Activated B cell treated with CpG ODN at 0.5 μM for 24 hours (primary cell): ENCODE measurements around the gene MEPCE. TPM values are rescaled to one million over a fixed set of nuclear protein-coding genes. Genes with fewer than 3 reads are reported as not detected.
A peak's percentile ranks its signal among the peaks of the same experiment; 100 is the strongest.

Experiments
- ATAC-seq: fragments of 200-7000 bp; cut with Tn5 transposase; one replicate; pipeline ENCODE4 v1.10.0; 2021; ENCODE audit warnings: low read depth, mild to moderate bottlenecking, moderate library complexity
- CTCF ChIA-PET: fragments of 350-600 bp; sonication (Branson Sonifier 250); formaldehyde crosslinking; loops from one replicate; lab custom pipeline; 2021; ENCODE audit warnings: antibody characterized with exemption; lab: Charles Lee
- POLR2A ChIA-PET: fragments of 350-600 bp; sonication (Branson Sonifier 250); formaldehyde crosslinking; loops from one replicate; lab custom pipeline; 2021; ENCODE audit warnings: antibody characterized with exemption; lab: Charles Lee
- DNase-seq: peaks from one replicate; pipeline ENCODE4 v3.0.0; 2022
- H3K27ac Mint-ChIP-seq: one replicate; pipeline ENCODE4 v1.8.0; 2020; ENCODE audit warnings: mixed read lengths
- H3K27me3 Mint-ChIP-seq: one replicate; pipeline ENCODE4 v1.8.0; 2021; ENCODE audit warnings: mixed read lengths
- H3K36me3 Mint-ChIP-seq: one replicate; pipeline ENCODE4 v1.8.0; 2021; ENCODE audit warnings: low read depth, mixed read lengths
- H3K4me1 Mint-ChIP-seq: one replicate; pipeline ENCODE4 v1.8.0; 2021; ENCODE audit warnings: mixed read lengths
- H3K4me3 Mint-ChIP-seq: one replicate; pipeline ENCODE4 v1.8.0; 2020; ENCODE audit warnings: mild to moderate bottlenecking, mixed read lengths
- H3K9me3 Mint-ChIP-seq: one replicate; pipeline ENCODE4 v1.8.0; 2020; ENCODE audit warnings: mixed read lengths
- intact Hi-C: fragments of 100-400 bp; cut with micrococcal nuclease; formaldehyde crosslinking; loops from one replicate; pipeline ENCODE4 v1.15.1; 2024
- total RNA-seq: library from RNA; stranded (reverse); gene quantifications from 2 replicates; pipeline ENCODE4 v1.2.3, GENCODE V29; 2022
- TF ChIP-seq, protein P1 (sequence below): fragments of 200-600 bp; IDR thresholded peaks from one replicate; pipeline ENCODE4 v1.8.0; 2022; ENCODE audit warnings: antibody characterized with exemption, mild to moderate bottlenecking

The MEPCE gene
- total RNA-seq, 1 donor from 2014 or later = 65.5 TPM

DNA sequence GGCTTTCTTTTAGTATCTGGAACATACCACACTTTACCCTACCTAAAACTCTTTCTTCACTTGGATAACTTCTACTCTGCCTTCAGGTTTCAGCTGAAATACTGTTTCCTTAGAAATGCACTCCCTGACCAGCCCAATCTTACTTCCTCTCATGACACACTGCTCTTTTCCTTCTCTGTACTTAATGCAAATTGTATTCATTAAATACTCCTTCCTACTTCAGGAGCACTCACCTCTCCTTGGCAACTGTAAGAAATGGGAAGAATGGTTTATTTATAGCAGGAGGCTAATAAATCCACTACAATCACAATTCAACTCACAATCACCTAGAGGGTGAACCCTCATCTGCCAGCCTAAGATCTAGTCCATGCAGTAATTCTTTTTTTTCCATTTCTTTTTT lies 16.3 kb upstream of the MEPCE start:
- Mint-ChIP-seq H3K9me3 (no peaks in the 10 kb centered on the region), H3K4me3 (no peak overlapping the region), H3K27me3 (no peaks in the 10 kb centered on the region), H3K4me1 (peaks cover 10% of the 10 kb centered on the region), H3K27ac (peak overlapping the region; percentile 3), H3K36me3 (peaks cover 7% of the 10 kb centered on the region)
- DNase-seq = no peak
- ChIA-PET POLR2A (interaction anchor here (1.0 to 1.9 kb wide), 2 partner anchors 15 to 48 kb away, joined by 3 to 13 read pairs; partner anchors contain the start of gene ZCWPW1), CTCF (interaction anchor here (1.6 kb wide), 1 partner anchor 281 kb away, joined by 4 read pairs; no protein-coding TSS in a partner anchor)
- intact Hi-C loops = no loop called here
- TF ChIP-seq, protein P1, sequence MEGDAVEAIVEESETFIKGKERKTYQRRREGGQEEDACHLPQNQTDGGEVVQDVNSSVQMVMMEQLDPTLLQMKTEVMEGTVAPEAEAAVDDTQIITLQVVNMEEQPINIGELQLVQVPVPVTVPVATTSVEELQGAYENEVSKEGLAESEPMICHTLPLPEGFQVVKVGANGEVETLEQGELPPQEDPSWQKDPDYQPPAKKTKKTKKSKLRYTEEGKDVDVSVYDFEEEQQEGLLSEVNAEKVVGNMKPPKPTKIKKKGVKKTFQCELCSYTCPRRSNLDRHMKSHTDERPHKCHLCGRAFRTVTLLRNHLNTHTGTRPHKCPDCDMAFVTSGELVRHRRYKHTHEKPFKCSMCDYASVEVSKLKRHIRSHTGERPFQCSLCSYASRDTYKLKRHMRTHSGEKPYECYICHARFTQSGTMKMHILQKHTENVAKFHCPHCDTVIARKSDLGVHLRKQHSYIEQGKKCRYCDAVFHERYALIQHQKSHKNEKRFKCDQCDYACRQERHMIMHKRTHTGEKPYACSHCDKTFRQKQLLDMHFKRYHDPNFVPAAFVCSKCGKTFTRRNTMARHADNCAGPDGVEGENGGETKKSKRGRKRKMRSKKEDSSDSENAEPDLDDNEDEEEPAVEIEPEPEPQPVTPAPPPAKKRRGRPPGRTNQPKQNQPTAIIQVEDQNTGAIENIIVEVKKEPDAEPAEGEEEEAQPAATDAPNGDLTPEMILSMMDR = no peak
- ATAC-seq = peak; percentile 34

DNA sequence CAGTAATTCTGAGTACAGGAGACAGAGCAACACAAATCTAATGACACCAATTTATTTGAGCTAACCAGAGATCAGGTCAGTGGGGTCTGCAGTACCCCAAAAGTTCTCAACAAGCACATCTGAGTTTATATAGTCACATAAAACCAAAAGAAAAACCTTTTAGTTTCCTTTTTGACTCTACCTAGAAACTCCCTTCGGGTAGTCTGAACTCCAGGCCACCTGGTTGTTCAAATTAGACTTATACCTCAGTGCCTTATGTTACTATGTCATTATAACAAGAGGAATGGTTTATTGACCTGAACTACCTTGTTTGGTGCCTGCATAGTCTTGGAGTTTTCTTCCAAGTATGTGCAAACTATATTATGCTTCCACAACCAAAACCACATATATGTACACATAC lies 15.7 kb upstream of the MEPCE start:
- TF ChIP-seq, protein P1 = no peak
- Mint-ChIP-seq H3K9me3 (no peaks in the 10 kb centered on the region), H3K36me3 (peaks cover 7% of the 10 kb centered on the region), H3K4me1 (peaks cover 10% of the 10 kb centered on the region), H3K4me3 (no peak overlapping the region), H3K27me3 (no peaks in the 10 kb centered on the region), H3K27ac (no peak overlapping the region)
- ChIA-PET POLR2A (interaction anchor here (0.6 to 1.9 kb wide), 3 partner anchors 15 to 49 kb away, joined by 3 to 13 read pairs (median 3); partner anchors contain the start of gene ZCWPW1), CTCF (interaction anchor here (1.6 kb wide), 1 partner anchor 281 kb away, joined by 4 read pairs; no protein-coding TSS in a partner anchor)
- DNase-seq (no peak), ATAC-seq (no peak)
- intact Hi-C loops = no loop called here

DNA sequence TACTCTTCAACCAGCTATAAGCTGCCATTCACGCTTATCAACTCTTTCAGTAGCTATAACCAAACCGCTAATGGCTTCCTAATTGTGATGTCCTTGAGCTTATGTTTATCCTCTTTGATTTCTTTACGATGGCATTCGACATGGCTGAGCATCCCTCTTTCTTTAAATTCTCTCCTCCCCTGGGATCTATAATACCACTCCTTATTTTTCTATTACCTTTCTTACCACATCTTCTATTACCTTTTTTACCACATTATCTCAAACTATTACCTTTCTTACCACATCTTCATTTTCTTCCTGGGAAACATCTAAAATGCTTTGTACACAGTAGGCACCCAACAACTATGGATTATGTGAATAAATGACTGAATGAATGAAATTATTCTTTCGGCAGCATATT lies 14.2 kb upstream of the MEPCE start:
- Mint-ChIP-seq H3K27me3 (no peaks in the 10 kb centered on the region), H3K4me3 (no peak overlapping the region), H3K4me1 (peaks cover 17% of the 10 kb centered on the region), H3K27ac (no peak overlapping the region), H3K9me3 (no peaks in the 10 kb centered on the region), H3K36me3 (peaks cover 7% of the 10 kb centered on the region)
- no peak for DNase-seq
- intact Hi-C loops = no loop called here
- CTCF ChIA-PET = interaction anchor here (1.9 kb wide), 1 partner anchor 8 kb away, joined by 14 read pairs; no protein-coding TSS in a partner anchor
- ATAC-seq = no peak
- TF ChIP-seq, protein P1 = no peak
- POLR2A ChIA-PET = interaction anchor here (1.9 to 2.7 kb wide), 2 partner anchors 13 to 19 kb away, joined by 5 to 12 read pairs; partner anchors contain the start of gene ZCWPW1

DNA sequence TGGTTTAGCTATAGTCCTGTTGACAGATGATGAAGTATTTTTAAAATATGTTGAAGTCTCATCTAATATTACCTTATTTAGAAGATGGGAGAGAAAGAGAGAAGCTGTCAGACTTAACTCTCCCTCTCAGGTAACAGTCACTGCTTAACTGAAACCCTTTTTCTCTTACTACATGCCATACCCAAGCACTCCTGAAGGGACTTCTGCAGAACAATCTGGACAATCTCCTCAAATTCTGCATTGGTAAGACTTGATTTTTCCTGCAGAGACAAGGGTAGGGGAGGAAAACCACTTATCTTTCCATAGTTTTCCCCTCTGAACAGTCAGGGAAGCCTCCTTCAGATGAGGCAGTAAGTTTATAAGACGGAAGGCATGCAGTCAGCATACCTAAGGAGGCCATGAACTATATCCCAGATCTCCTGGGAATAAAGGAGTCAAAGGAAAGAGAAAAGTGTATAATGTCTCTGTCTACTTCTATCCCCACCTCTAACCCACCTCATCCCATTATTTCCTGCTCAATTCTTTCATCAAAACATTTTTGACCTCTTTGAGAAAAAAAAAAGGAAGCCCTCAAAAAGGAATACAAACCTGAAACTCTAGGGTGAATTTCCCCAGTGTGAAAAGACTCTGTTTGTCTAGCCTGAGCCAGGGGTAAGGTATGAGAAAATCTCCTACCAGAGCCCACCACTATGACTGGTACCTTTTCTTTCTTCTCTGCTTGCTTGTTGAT lies 10.5 kb upstream of the MEPCE start:
- no peaks in the 10 kb centered on the region for H3K9me3 Mint-ChIP-seq
- ATAC-seq = no peak
- H3K4me3 Mint-ChIP-seq = no peak overlapping the region
- no peaks in the 10 kb centered on the region for H3K27me3 Mint-ChIP-seq
- H3K27ac Mint-ChIP-seq = peak overlapping the region; percentile 36
- CTCF ChIA-PET = interaction anchor here (1.4 kb wide), 1 partner anchor 11 kb away, joined by 6 read pairs; no protein-coding TSS in a partner anchor
- H3K36me3 Mint-ChIP-seq = peaks cover 14% of the 10 kb centered on the region
- peaks cover 7% of the 10 kb centered on the region for H3K4me1 Mint-ChIP-seq
- POLR2A ChIA-PET = no interaction called here
- TF ChIP-seq, protein P1 = no peak
- intact Hi-C loops = no loop called here
- no peak for DNase-seq

DNA sequence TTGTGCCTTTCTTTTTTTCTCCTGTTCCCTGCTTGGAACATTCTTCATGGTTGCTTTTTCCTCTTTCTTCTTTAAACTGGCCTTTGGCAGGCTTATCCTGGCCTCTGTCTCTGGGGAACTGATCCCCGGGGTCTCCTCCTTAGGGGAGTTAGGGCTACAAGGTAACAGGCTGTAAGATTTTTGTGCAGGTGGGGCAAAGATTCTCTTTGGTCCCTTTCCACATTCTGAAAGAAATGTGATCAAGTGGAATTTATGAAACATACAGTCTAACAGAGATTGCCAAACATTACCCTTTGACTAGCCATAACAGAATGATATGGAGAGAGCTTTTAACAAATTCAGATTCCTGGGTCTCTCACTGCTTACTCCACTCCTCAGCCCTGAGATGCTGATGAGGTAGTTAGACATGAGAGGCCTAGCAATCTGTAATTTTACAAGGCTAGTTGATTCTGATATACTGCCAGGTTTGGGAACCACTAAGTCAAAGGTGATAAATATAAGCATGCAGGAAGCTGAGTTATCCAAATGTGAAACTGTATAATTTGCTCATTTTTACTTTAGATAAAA lies 9.9 kb upstream of the MEPCE start:
- Mint-ChIP-seq H3K27me3 (no peaks in the 10 kb centered on the region), H3K27ac (peak overlapping the region; percentile 36), H3K9me3 (no peaks in the 10 kb centered on the region), H3K4me3 (no peak overlapping the region), H3K36me3 (peaks cover 16% of the 10 kb centered on the region), H3K4me1 (peaks cover 7% of the 10 kb centered on the region)
- TF ChIP-seq, protein P1 = no peak
- DNase-seq = no peak
- intact Hi-C loops = loop anchor here (10.0 kb wide), 1 partner anchor 505 kb away; the partner anchor contains the start of gene TRIM4
- ATAC-seq = no peak
- ChIA-PET CTCF (interaction anchor here (1.4 kb wide), 1 partner anchor 12 kb away, joined by 6 read pairs; no protein-coding TSS in a partner anchor), POLR2A (interaction anchor here (0.6 kb wide), 2 partner anchors 51 to 285 kb away, joined by 3 to 4 read pairs; no protein-coding TSS in a partner anchor)
